Activated CD4-positive, alpha-beta T cell treated with anti-CD3 and anti-CD28 coated beads for 36 hours (primary cell): ENCODE measurements around the gene IRGM. TPM values are rescaled to one million over a fixed set of nuclear protein-coding genes. Genes with fewer than 3 reads are reported as not detected.

ENCODE experiments used
- ATAC-seq: fragments of 200-7000 bp; cut with Tn5 transposase; one replicate; pipeline ENCODE4 v1.10.0; 2021; ENCODE audit warnings: mild to moderate bottlenecking, moderate library complexity
- CTCF ChIA-PET: fragments of 350-600 bp; sonication (Branson Sonifier 250); formaldehyde crosslinking; loops from one replicate; lab custom pipeline; 2021; ENCODE audit warnings: antibody characterized with exemption; lab: Charles Lee
- POLR2A ChIA-PET: fragments of 350-600 bp; sonication (Branson Sonifier 250); formaldehyde crosslinking; loops from one replicate; lab custom pipeline; 2021; ENCODE audit warnings: antibody characterized with exemption, inconsistent platforms; lab: Charles Lee
- DNase-seq: peaks from one replicate; pipeline ENCODE4 v3.0.0-alpha.2; 2020
- H3K27ac Mint-ChIP-seq: one replicate; pipeline ENCODE4 v1.8.0; 2021; ENCODE audit warnings: mixed read lengths
- H3K27me3 Mint-ChIP-seq: one replicate; pipeline ENCODE4 v1.8.0; 2021; ENCODE audit warnings: mixed read lengths
- H3K36me3 Mint-ChIP-seq: one replicate; pipeline ENCODE4 v1.8.0; 2021; ENCODE audit warnings: low read depth, mixed read lengths
- H3K4me1 Mint-ChIP-seq: one replicate; pipeline ENCODE4 v1.8.0; 2021; ENCODE audit warnings: mixed read lengths
- H3K4me3 Mint-ChIP-seq: one replicate; pipeline ENCODE4 v1.8.0; 2021; ENCODE audit warnings: mild to moderate bottlenecking, moderate library complexity, mixed read lengths
- H3K9me3 Mint-ChIP-seq: one replicate; pipeline ENCODE4 v1.8.0; 2021; ENCODE audit warnings: low read depth, mixed read lengths
- intact Hi-C, 2 experiments: fragments of 100-400 bp; cut with DNase I in 1 of 2; cut with micrococcal nuclease in 1 of 2; formaldehyde crosslinking; loops; one replicate each; pipeline versions ENCODE4 v1.14.2 to v1.15.1; 2022 to 2024; cut with DNase I, micrococcal nuclease
- total RNA-seq, 2 experiments: library from RNA; stranded (reverse); gene quantifications; one replicate each; pipeline ENCODE4 v1.2.3, GENCODE V29; 2021

IRGM gene
- total RNA-seq, 2 experiments from 2014 or later = 2.3 to 2.4 TPM

- Mint-ChIP-seq H3K27me3 (no peaks in the 10 kb centered on the region), H3K27ac (no peak overlapping the region), H3K4me3 (no peak overlapping the region), H3K4me1 (no peaks in the 10 kb centered on the region), H3K36me3 (peaks cover 63% of the 10 kb centered on the region), H3K9me3 (peaks cover 69% of the 10 kb centered on the region)
- intact Hi-C loops = no loop called here
- ChIA-PET POLR2A (no interaction called here), CTCF (interaction anchor here (0.6 to 0.9 kb wide), 3 partner anchors 12 to 282 kb away, joined by 3 read pairs; no protein-coding TSS in a partner anchor)
- no peak for ATAC-seq
- no peak for DNase-seq
These were observed 49.4 kb downstream of the IRGM start for GRCh38 chr5:150895431-150896428.

Other genes with a start within 250 kb of the IRGM start
- under 1 TPM; 0.11 to 0.14 TPM for gene SYNPO, start 205.9 kb upstream of the IRGM start, total RNA-seq
- gene MYOZ3, start 185.3 kb upstream of the IRGM start, total RNA-seq = under 1 TPM; 0.30 to 0.32 TPM
- gene RBM22, start 145.5 kb upstream of the IRGM start, total RNA-seq = 10 to 100 TPM; 59.9 to 61.8 TPM
- gene DCTN4, start 87.5 kb upstream of the IRGM start, total RNA-seq = 10 to 100 TPM; 31.7 to 49.0 TPM
- gene SMIM3, start 67.8 kb upstream of the IRGM start, total RNA-seq = 10 to 100 TPM; 16.8 to 16.9 TPM
- 1 to 10 TPM; 2.4 TPM for gene ZNF300, start 58.5 kb downstream of the IRGM start, total RNA-seq
- not detected for gene GPX3, start 174.1 kb downstream of the IRGM start, total RNA-seq
- gene TNIP1, start 234.5 kb downstream of the IRGM start, total RNA-seq = 100 to 1,000 TPM; 351 to 408 TPM